ENCODE measurements around the gene MPIG6B.
A peak's percentile ranks its signal among the peaks of the same experiment; 100 is the strongest.

Gene MPIG6B

GRCh38 chr6:31729515-31729978 is 6.4 kb downstream of the MPIG6B start (continued):
- TF ChIP-seq EGR2 (tag by site-specific recombination; IDR thresholded peaks at IDR 0.05; ENCODE audit: low read depth) (no peak), SP2 (tag by site-specific recombination; IDR thresholded peaks at IDR 0.05) (peak; percentile 67), GFI1B (tag by site-specific recombination; IDR thresholded peaks at IDR 0.05) (no peak)

GRCh38 chr6:31729979-31730630 is 6.9 kb downstream of the MPIG6B start:
- ChIA-PET POLR2A (interaction anchor here (0.6 to 4.7 kb wide), 33 partner anchors 9 to 1242 kb away, joined by 3 to 54 read pairs (median 5); partner anchors contain the start of genes ABHD16A, APOM, BAG6 and CSNK2B), CTCF (interaction anchor here (0.7 to 3.6 kb wide), 19 partner anchors 9 to 229 kb away, joined by 3 to 28 read pairs (median 5); partner anchors contain the start of genes LY6G5C, MSH5, NEU1 and VARS1)
- Histone ChIP-seq H3K27ac (ENCODE audit: extremely low read depth, low read depth, low read length) (peak overlapping the region; percentile 67), H3K4me3 (ENCODE audit: low read depth, low read length) (peak overlapping the region; percentile 74), H3K9me3 (ENCODE audit: control insufficient read depth, insufficient read depth, low read depth, low read length) (no peaks in the 10 kb centered on the region), H3K36me3 (ENCODE audit: control insufficient read depth in 2 of 2, insufficient read depth in 1 of 2, low read length in 2 of 2) (peaks cover 12 to 63% of the 10 kb centered on the region in 2 experiments; a peak in 2 of 3 replicates), H3K4me1 (ENCODE audit: control insufficient read depth, insufficient read depth, low read length) (peaks cover 7% of the 10 kb centered on the region)
- no peak for TF ChIP-seq ZBTB21 (tag by site-specific recombination; IDR thresholded peaks at IDR 0.05)
- TF ChIP-seq, protein P1, sequence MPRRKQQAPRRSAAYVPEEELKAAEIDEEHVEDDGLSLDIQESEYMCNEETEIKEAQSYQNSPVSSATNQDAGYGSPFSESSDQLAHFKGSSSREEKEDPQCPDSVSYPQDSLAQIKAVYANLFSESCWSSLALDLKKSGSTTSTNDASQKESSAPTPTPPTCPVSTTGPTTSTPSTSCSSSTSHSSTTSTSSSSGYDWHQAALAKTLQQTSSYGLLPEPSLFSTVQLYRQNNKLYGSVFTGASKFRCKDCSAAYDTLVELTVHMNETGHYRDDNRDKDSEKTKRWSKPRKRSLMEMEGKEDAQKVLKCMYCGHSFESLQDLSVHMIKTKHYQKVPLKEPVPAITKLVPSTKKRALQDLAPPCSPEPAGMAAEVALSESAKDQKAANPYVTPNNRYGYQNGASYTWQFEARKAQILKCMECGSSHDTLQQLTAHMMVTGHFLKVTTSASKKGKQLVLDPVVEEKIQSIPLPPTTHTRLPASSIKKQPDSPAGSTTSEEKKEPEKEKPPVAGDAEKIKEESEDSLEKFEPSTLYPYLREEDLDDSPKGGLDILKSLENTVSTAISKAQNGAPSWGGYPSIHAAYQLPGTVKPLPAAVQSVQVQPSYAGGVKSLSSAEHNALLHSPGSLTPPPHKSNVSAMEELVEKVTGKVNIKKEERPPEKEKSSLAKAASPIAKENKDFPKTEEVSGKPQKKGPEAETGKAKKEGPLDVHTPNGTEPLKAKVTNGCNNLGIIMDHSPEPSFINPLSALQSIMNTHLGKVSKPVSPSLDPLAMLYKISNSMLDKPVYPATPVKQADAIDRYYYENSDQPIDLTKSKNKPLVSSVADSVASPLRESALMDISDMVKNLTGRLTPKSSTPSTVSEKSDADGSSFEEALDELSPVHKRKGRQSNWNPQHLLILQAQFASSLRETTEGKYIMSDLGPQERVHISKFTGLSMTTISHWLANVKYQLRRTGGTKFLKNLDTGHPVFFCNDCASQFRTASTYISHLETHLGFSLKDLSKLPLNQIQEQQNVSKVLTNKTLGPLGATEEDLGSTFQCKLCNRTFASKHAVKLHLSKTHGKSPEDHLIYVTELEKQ (tag by site-specific recombination; IDR thresholded peaks at IDR 0.05; ENCODE audit: borderline replicate concordance), result no peak
- TF ChIP-seq ZNF140 (tag by site-specific recombination; IDR thresholded peaks at IDR 0.05), result no peak
- no peak for TF ChIP-seq ZNF580 (tag by site-specific recombination; IDR thresholded peaks at IDR 0.05)
- TF ChIP-seq GLIS2 (tag by site-specific recombination; IDR thresholded peaks at IDR 0.05), result peak; percentile 98
- 0 out of 2 replicates have a peak, but pooled peaks have one; percentile 62 for TF ChIP-seq KLF9 (tag by site-specific recombination; IDR thresholded peaks at IDR 0.05; ENCODE audit: low read depth)
- TF ChIP-seq KLF1 (tag by site-specific recombination; IDR thresholded peaks at IDR 0.05), result peak; percentile 93
- TF ChIP-seq ZFHX2 (tag by site-specific recombination; conservative IDR thresholded peaks at IDR 0.05), result peak; percentile 80
- TF ChIP-seq ZNF600 (tag by site-specific recombination; IDR thresholded peaks at IDR 0.05), result peak; percentile 95
- TF ChIP-seq ZFP69B (tag by site-specific recombination; IDR thresholded peaks at IDR 0.05), result peak; percentile 83
- TF ChIP-seq CTCF (tag by site-specific recombination; IDR thresholded peaks at IDR 0.05), result peak; percentile 72
- TF ChIP-seq ZNF777 (tag by site-specific recombination; IDR thresholded peaks at IDR 0.05; ENCODE audit: borderline replicate concordance), result no peak; the same call in 1 of the 2 replicates
- TF ChIP-seq, protein P2, sequence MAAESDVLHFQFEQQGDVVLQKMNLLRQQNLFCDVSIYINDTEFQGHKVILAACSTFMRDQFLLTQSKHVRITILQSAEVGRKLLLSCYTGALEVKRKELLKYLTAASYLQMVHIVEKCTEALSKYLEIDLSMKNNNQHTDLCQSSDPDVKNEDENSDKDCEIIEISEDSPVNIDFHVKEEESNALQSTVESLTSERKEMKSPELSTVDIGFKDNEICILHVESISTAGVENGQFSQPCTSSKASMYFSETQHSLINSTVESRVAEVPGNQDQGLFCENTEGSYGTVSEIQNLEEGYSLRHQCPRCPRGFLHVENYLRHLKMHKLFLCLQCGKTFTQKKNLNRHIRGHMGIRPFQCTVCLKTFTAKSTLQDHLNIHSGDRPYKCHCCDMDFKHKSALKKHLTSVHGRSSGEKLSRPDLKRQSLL (tag by site-specific recombination; IDR thresholded peaks at IDR 0.05), result 0 out of 2 replicates have a peak, but pooled peaks have one; percentile 7
- no peak for TF ChIP-seq ZNF248 (tag by site-specific recombination; IDR thresholded peaks at IDR 0.05)
- TF ChIP-seq ZBTB10 (tag by site-specific recombination; IDR thresholded peaks at IDR 0.05), result peak; percentile 93
- no peak for TF ChIP-seq ZNF239 (tag by site-specific recombination; IDR thresholded peaks at IDR 0.05)
- TF ChIP-seq, protein P3, sequence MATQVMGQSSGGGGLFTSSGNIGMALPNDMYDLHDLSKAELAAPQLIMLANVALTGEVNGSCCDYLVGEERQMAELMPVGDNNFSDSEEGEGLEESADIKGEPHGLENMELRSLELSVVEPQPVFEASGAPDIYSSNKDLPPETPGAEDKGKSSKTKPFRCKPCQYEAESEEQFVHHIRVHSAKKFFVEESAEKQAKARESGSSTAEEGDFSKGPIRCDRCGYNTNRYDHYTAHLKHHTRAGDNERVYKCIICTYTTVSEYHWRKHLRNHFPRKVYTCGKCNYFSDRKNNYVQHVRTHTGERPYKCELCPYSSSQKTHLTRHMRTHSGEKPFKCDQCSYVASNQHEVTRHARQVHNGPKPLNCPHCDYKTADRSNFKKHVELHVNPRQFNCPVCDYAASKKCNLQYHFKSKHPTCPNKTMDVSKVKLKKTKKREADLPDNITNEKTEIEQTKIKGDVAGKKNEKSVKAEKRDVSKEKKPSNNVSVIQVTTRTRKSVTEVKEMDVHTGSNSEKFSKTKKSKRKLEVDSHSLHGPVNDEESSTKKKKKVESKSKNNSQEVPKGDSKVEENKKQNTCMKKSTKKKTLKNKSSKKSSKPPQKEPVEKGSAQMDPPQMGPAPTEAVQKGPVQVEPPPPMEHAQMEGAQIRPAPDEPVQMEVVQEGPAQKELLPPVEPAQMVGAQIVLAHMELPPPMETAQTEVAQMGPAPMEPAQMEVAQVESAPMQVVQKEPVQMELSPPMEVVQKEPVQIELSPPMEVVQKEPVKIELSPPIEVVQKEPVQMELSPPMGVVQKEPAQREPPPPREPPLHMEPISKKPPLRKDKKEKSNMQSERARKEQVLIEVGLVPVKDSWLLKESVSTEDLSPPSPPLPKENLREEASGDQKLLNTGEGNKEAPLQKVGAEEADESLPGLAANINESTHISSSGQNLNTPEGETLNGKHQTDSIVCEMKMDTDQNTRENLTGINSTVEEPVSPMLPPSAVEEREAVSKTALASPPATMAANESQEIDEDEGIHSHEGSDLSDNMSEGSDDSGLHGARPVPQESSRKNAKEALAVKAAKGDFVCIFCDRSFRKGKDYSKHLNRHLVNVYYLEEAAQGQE (tag by site-specific recombination; IDR thresholded peaks at IDR 0.05), result no peak
- no peak for TF ChIP-seq ZNF654 (tag by site-specific recombination; IDR thresholded peaks at IDR 0.05; ENCODE audit: low read depth)
- peak; percentile 95 for TF ChIP-seq KLF8 (tag by site-specific recombination; IDR thresholded peaks at IDR 0.05)
